K562 (cell line): ENCODE results near the gene ANGEL2. TPM values are rescaled to one million over a fixed set of nuclear protein-coding genes. Genes with fewer than 3 reads are reported as not detected.

ENCODE experiments used
- CHD1 ChIP-seq: fragments of 200-600 bp; sonication (generic); IDR thresholded peaks from one replicate; pipeline ENCODE4 v1.6.1; 2012; ENCODE audit warnings: mild to moderate bottlenecking, moderate library complexity, low read length, inconsistent platforms
- ETV6 ChIP-seq, 3 experiments: fragments of 150-350 bp in 1 of 3; sonication (generic) in 1 of 3; formaldehyde crosslinking in 1 of 3; IDR thresholded peaks; 2 replicates each; pipeline versions ENCODE4 v1.6.1 to v1.8.0; 2014 to 2022; ENCODE audit warnings: borderline replicate concordance in 2 of 3, low read depth in 2 of 3, antibody characterized with exemption in 1 of 3, low read length in 1 of 3, mild to moderate bottlenecking in 1 of 3, missing genetic modification reagents in 1 of 3
- FOS ChIP-seq: IDR thresholded peaks from 3 replicates; pipeline ENCODE4 v1.6.1; 2011; ENCODE audit not compliant: insufficient read length; ENCODE audit errors: extremely low read depth
- PTRF ChIP-seq: fragments of 450-650 bp; IDR thresholded peaks from 2 replicates; pipeline ENCODE4 v1.6.1; 2016; ENCODE audit warnings: mild to moderate bottlenecking, missing genetic modification characterization, missing compliant biosample characterization
- SNIP1 ChIP-seq: fragments of 450-650 bp; IDR thresholded peaks from 2 replicates; pipeline ENCODE4 v1.7.1; 2017; ENCODE audit warnings: low read depth, mild to moderate bottlenecking
- SNRNP70 ChIP-seq: fragments of 200-400 bp; formaldehyde crosslinking; optimal IDR thresholded peaks from 2 replicates; pipeline ENCODE3; 2017; ENCODE audit warnings: low read depth, low read length
- TBP ChIP-seq: optimal IDR thresholded peaks from 2 replicates; pipeline ENCODE3; 2011; ENCODE audit warnings: low read depth, low read length, improper control_type of control experiment
- ZBTB7A ChIP-seq: IDR thresholded peaks from 2 replicates; pipeline ENCODE4 v1.6.1; 2011; ENCODE audit warnings: low read depth, mild to moderate bottlenecking, low read length, moderate library complexity, borderline replicate concordance; ENCODE audit not compliant: control insufficient read depth
- ZNF224 ChIP-seq: sonication (generic); formaldehyde crosslinking; IDR thresholded peaks from 2 replicates; pipeline ENCODE4 v1.8.0; 2022; ENCODE audit warnings: mild to moderate bottlenecking, missing genetic modification reagents
- ZNF324 ChIP-seq: fragments of 250-450 bp; sonication (Bioruptor Pico); IDR thresholded peaks from 2 replicates; pipeline ENCODE4 v1.4.0; 2020; ENCODE audit warnings: mild to moderate bottlenecking
- ZNF695 ChIP-seq: fragments of 450-650 bp; formaldehyde crosslinking; IDR thresholded peaks from 2 replicates; pipeline ENCODE4 v1.4.0; 2020; ENCODE audit warnings: mild to moderate bottlenecking, moderate library complexity
- polyA plus RNA-seq, 8 experiments: library from polyadenylated mRNA; depleted of rRNA in 4 of 8; stranded (reverse) in 5 of 8; unstranded in 3 of 8; fragments of >200 nt; fragmentation: Nextera tagmentation in 2 of 8; fragmentation: Illumina TruSeq in 1 of 8; extraction: Ambion mirVana in 2 of 8; extraction: Trizol in 1 of 8; gene quantifications; 2 replicates each; pipeline versions ENCODE4 v1.2.1 to v1.2.3, GENCODE V29; 2011 to 2014; ENCODE audit warnings: inconsistent platforms in 1 of 8, missing spikeins in 1 of 8
- total RNA-seq, 7 experiments: library from RNA; depleted of rRNA in 6 of 7; stranded (reverse); fragments of >200 nt in 6 of 7; fragmentation: Illumina TruSeq in 2 of 7; extraction: Trizol in 2 of 7; gene quantifications; 2 replicates each; pipeline versions ENCODE4 v1.2.1 to v1.2.3, GENCODE V29; 2011 to 2021; ENCODE audit warnings: low replicate concordance in 1 of 7
- TF ChIP-seq, protein P1 (sequence below): sonication (generic); formaldehyde crosslinking; IDR thresholded peaks from 2 replicates; pipeline ENCODE4 v1.5.0; 2020; ENCODE audit warnings: missing genetic modification reagents
- TF ChIP-seq, protein P2 (sequence below): fragments of 250-450 bp; sonication (Bioruptor Pico); IDR thresholded peaks from 2 replicates; pipeline ENCODE4 v1.5.0; 2021; ENCODE audit warnings: mild to moderate bottlenecking, moderate library complexity
- TF ChIP-seq, protein P3 (sequence below), 2 experiments: fragments of 450-650 bp; IDR thresholded peaks; 2 replicates each; pipeline ENCODE4 v1.6.1; 2018; ENCODE audit warnings: mild to moderate bottlenecking in 2 of 2, low read depth in 1 of 2; ENCODE audit not compliant: partially characterized antibody in 2 of 2
- TF ChIP-seq, protein P4 (sequence below), 2 experiments: fragments of 200-800 bp in 1 of 2; sonication (Bioruptor generic) in 1 of 2; sonication (generic) in 1 of 2; formaldehyde crosslinking in 1 of 2; IDR thresholded peaks in 1 of 2; conservative IDR thresholded peaks in 1 of 2; 2 replicates each; pipeline versions ENCODE4 v1.5.0 to v1.6.1; 2016 to 2020; ENCODE audit warnings: missing compliant biosample characterization in 1 of 2, missing genetic modification characterization in 1 of 2, missing genetic modification reagents in 1 of 2

The ANGEL2 gene
- total and polyA plus RNA-seq, 9 of the 15 experiments (the other 6 are each of a cell fraction or from before 2014, with no cell fraction given): 6.8 to 34.6 (median 26.2) TPM

DNA sequence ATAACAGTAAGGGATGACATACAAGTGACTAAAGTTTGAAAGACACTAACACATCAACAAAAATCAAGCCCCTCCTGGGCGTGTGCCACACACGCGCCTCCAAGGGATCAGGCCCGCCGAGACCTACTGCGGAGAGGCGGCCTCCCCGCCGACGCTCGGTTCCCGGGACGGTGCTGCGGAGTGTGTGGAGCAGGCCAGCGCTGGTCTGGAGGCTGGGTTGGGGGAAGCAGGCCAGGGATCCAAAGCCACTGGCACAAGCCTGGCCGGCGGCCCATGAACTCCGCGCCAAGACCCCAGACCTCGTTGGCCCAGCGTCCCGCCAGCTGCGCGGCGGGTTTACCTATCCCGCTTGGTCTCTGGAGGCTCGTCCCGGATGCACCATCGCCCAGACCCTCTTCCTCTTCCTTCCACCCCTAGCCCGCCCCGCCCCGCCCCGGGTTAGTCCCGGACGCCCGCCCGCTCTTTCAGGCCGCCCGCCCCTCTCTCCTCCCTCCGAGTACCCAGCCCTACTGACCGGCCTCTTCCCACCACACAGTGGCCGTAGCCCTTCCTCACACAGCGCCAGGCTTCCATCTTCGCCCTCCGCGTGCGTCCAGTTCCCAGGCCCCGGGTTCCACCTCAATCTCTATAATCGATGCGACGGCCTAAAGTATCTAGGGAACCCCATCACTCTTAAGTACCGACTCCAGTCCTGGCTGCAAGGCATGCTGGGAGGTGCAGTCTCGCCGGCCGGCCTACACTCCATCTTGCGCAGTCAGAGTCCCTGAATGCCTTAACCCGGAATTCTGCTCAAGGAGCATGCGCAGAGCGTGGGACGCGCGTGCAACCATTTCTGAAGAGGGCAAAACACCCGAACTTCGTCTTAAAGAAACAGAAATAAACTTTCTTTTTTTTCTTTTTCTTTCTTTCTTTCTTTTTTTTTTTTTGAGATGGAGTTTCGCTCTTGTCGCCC lies at the start of gene ANGEL2 (continued):
- TF ChIP-seq ETV6 (IDR thresholded peaks at IDR 0.05; ENCODE audit: borderline replicate concordance in 1 of 2, low read depth in 2 of 2, low read length in 1 of 2): no peak
- TF ChIP-seq ETV6 (CRISPR knock-in tag; IDR thresholded peaks at IDR 0.05; ENCODE audit: borderline replicate concordance): peak; percentile 68; the same call in 1 of the 2 replicates
- TF ChIP-seq, protein P1, sequence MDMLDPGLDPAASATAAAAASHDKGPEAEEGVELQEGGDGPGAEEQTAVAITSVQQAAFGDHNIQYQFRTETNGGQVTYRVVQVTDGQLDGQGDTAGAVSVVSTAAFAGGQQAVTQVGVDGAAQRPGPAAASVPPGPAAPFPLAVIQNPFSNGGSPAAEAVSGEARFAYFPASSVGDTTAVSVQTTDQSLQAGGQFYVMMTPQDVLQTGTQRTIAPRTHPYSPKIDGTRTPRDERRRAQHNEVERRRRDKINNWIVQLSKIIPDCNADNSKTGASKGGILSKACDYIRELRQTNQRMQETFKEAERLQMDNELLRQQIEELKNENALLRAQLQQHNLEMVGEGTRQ (CRISPR knock-in tag): no peak
- TF ChIP-seq ZNF695 (CRISPR knock-in tag): no peak
- TF ChIP-seq, protein P2, sequence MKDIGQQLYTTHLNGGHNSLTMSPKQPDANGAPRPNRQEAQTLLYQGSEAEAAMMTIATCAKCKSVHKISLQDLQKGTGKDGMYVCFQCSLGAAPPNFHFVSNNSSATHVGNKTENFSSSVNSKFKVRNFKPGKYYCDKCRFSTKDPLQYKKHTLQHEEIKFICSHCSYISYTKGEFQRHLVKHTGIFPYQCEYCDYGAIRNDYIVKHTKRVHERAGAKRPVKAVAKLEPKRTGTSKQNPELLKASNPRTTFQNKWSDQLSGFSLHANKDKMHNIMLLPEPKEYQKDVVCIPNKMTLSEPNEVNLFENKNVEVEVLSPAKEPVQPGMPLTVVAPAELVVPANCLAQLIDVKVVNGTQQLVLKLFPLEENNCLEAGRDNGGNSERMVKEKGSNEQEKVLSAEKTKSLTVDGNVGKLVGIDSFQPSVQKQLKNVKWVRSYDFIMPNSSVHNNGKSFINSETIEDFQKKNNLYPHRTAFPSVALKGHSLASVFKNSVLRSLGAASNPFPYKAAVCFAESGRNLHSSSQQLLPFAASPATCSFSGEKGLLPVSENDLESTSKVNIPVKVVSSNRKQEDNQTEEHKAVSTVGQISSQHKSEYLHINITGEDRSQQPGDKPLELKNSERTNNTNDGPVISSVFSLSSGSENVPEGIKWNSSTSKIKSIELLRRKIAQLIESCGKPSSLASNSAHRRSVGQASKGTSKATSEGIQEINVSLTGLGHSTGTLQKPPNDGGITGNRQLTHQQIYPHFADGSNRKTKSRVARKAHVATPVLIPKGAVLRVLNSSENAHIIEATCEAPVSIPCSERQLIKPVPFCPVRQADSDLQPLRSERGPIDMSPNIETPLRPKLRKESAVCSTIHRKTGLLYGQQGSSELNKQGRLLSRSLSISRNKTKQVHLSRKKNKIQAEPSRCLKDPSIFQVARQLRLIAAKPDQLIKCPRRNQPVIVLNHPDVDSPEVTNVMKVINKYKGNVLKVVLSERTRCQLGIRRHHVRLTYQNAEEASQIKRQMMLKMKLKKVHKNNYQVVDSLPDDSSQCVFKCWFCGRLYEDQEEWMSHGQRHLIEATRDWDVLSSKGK: no peak
- TF ChIP-seq SNIP1: peak; percentile 45; the same call in 1 of the 2 replicates
- no peak for TF ChIP-seq ZNF324
- no peak for TF ChIP-seq ZNF224 (CRISPR knock-in tag)
- TF ChIP-seq, protein P3, sequence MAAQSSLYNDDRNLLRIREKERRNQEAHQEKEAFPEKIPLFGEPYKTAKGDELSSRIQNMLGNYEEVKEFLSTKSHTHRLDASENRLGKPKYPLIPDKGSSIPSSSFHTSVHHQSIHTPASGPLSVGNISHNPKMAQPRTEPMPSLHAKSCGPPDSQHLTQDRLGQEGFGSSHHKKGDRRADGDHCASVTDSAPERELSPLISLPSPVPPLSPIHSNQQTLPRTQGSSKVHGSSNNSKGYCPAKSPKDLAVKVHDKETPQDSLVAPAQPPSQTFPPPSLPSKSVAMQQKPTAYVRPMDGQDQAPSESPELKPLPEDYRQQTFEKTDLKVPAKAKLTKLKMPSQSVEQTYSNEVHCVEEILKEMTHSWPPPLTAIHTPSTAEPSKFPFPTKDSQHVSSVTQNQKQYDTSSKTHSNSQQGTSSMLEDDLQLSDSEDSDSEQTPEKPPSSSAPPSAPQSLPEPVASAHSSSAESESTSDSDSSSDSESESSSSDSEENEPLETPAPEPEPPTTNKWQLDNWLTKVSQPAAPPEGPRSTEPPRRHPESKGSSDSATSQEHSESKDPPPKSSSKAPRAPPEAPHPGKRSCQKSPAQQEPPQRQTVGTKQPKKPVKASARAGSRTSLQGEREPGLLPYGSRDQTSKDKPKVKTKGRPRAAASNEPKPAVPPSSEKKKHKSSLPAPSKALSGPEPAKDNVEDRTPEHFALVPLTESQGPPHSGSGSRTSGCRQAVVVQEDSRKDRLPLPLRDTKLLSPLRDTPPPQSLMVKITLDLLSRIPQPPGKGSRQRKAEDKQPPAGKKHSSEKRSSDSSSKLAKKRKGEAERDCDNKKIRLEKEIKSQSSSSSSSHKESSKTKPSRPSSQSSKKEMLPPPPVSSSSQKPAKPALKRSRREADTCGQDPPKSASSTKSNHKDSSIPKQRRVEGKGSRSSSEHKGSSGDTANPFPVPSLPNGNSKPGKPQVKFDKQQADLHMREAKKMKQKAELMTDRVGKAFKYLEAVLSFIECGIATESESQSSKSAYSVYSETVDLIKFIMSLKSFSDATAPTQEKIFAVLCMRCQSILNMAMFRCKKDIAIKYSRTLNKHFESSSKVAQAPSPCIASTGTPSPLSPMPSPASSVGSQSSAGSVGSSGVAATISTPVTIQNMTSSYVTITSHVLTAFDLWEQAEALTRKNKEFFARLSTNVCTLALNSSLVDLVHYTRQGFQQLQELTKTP (IDR thresholded peaks at IDR 0.05; ENCODE audit: low read depth in 1 of 2, partially characterized antibody in 2 of 2): peak in 1 of 2 experiments; percentile 82
- TF ChIP-seq CHD1: no peak
- TF ChIP-seq PTRF (tag): no peak
- TF ChIP-seq SNRNP70: no peak
- TF ChIP-seq ZBTB7A: peak; percentile 58; the same call in 1 of the 2 replicates
- peak; percentile 76 for TF ChIP-seq TBP
- no peak for TF ChIP-seq FOS
- TF ChIP-seq, protein P4, sequence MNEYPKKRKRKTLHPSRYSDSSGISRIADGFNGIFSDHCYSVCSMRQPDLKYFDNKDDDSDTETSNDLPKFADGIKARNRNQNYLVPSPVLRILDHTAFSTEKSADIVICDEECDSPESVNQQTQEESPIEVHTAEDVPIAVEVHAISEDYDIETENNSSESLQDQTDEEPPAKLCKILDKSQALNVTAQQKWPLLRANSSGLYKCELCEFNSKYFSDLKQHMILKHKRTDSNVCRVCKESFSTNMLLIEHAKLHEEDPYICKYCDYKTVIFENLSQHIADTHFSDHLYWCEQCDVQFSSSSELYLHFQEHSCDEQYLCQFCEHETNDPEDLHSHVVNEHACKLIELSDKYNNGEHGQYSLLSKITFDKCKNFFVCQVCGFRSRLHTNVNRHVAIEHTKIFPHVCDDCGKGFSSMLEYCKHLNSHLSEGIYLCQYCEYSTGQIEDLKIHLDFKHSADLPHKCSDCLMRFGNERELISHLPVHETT (CRISPR knock-in tag; conservative IDR thresholded peaks at IDR 0.05 in 1 of 2, IDR thresholded peaks at IDR 0.05 in 1 of 2): peak in 1 of 2 experiments; percentile 82; a peak in 2 of 4 replicates
